HepG2 (cell line): ENCODE results near the gene CCDC167. TPM values are rescaled to one million over a fixed set of nuclear protein-coding genes. Genes with fewer than 3 reads are reported as not detected.

Experiments used
- ATAC-seq: fragments of 200-7000 bp; cut with Tn5 transposase; 3 replicates; pipeline ENCODE4 v1.9.1; 2020; ENCODE audit warnings: mild to moderate bottlenecking, moderate library complexity
- BruUV-seq: library from RNA; stranded (reverse); fragments of 400-500 nt; replicated peaks from 2 replicates; lab custom pipeline; 2021; lab: Mats Ljungman, UMichigan
- CTCF ChIA-PET: fragments of 300-600 bp; formaldehyde crosslinking; extraction: SDS; loops from one replicate; lab custom pipeline; 2021; ENCODE audit warnings: low total read pairs, inconsistent platforms, low intra/inter-chr PET ratio; lab: Yijun Ruan, JAX
- POLR2A ChIA-PET: fragments of 350-600 bp; sonication (Branson Sonifier 250); formaldehyde crosslinking; loops from one replicate; lab custom pipeline; 2020; ENCODE audit warnings: antibody characterized with exemption, inconsistent platforms; lab: Yijun Ruan, JAX
- DNase-seq: peaks from one replicate; pipeline ENCODE4 v3.0.0-alpha.2; 2015; ENCODE audit warnings: low spot score
- FAIRE-seq: peaks from 3 replicates; lab custom pipeline; 2011; peaks lifted over from hg19 to GRCh38; lab: Jason Lieb, UNC
- H2AFZ ChIP-seq: one replicate; pipeline ENCODE4 v1.6.1; 2011; ENCODE audit warnings: low read length, inconsistent platforms
- H3K27ac ChIP-seq: fragments of 300-600 bp; 3 replicates; pipeline ENCODE4 v1.8.0; 2011; ENCODE audit warnings: mixed run types, mild to moderate bottlenecking, mixed read lengths, low read length, inconsistent platforms; ENCODE audit not compliant: insufficient read depth; ENCODE audit errors: extremely low read length
- H3K27me3 ChIP-seq, 2 experiments: fragments of 200-600 bp in 1 of 2; 2 replicates in 1 of 2; 3 replicates in 1 of 2; pipeline versions ENCODE4 v1.6.0 to v1.8.0; 2011; ENCODE audit warnings: low read length in 2 of 2, mild to moderate bottlenecking in 2 of 2, moderate library complexity in 2 of 2, inconsistent platforms in 1 of 2; ENCODE audit not compliant: insufficient read depth in 2 of 2, control insufficient read depth in 1 of 2
- H3K36me3 ChIP-seq, 2 experiments: fragments of 200-600 bp in 1 of 2; replicated peaks in 1 of 2; 2 replicates in 1 of 2; 3 replicates in 1 of 2; pipeline versions ENCODE4 v1.5.1 to v1.8.0; 2011; ENCODE audit warnings: low read length in 2 of 2, inconsistent platforms in 1 of 2; ENCODE audit not compliant: insufficient read depth in 2 of 2, control insufficient read depth in 1 of 2
- H3K4me1 ChIP-seq: 2 replicates; pipeline ENCODE4 v1.5.1; 2012; ENCODE audit warnings: low read length, inconsistent platforms; ENCODE audit not compliant: insufficient read depth
- H3K4me2 ChIP-seq: 2 replicates; pipeline ENCODE4 v1.6.0; 2011; ENCODE audit warnings: low read depth, low read length, inconsistent platforms
- H3K4me3 ChIP-seq, 3 experiments: fragments of 200-600 bp in 1 of 3; sonication (generic), shearing (Covaris generic) in 1 of 3; replicated peaks in 1 of 3; 2 replicates each; pipeline ENCODE4 v1.5.1; 2011 to 2016; ENCODE audit warnings: low read length in 3 of 3, inconsistent platforms in 2 of 3, low read depth in 2 of 3, mild to moderate bottlenecking in 2 of 3, control low read depth in 1 of 3, mixed read lengths in 1 of 3; ENCODE audit not compliant: insufficient read depth in 1 of 3
- H3K79me2 ChIP-seq: one replicate; pipeline ENCODE4 v1.6.1; 2011; ENCODE audit warnings: low read length, inconsistent platforms; ENCODE audit not compliant: insufficient read depth
- H3K9ac ChIP-seq: 2 replicates; pipeline ENCODE4 v1.6.0; 2011; ENCODE audit warnings: mild to moderate bottlenecking, low read depth, low read length, inconsistent platforms; ENCODE audit not compliant: insufficient read depth
- H3K9me3 ChIP-seq: 2 replicates; pipeline ENCODE4 v1.5.1; 2012; ENCODE audit warnings: mild to moderate bottlenecking, low read length
- H4K20me1 ChIP-seq: 2 replicates; pipeline ENCODE4 v1.6.0; 2011; ENCODE audit warnings: inconsistent platforms, mild to moderate bottlenecking, low read length, moderate library complexity; ENCODE audit not compliant: insufficient read depth
- ARID4A ChIP-seq: sonication (generic); formaldehyde crosslinking; IDR thresholded peaks from 2 replicates; pipeline ENCODE4 v1.5.0; 2020; ENCODE audit warnings: mild to moderate bottlenecking, missing genetic modification reagents, borderline replicate concordance
- BHLHE40 ChIP-seq: IDR thresholded peaks from 2 replicates; pipeline ENCODE4 v1.6.1; 2011; ENCODE audit warnings: low read length, improper control_type of control experiment
- HNF4A ChIP-seq: sonication (generic); formaldehyde crosslinking; IDR thresholded peaks from 2 replicates; pipeline ENCODE4 v1.4.0; 2020; ENCODE audit warnings: missing genetic modification reagents
- KDM4B ChIP-seq: sonication (generic); formaldehyde crosslinking; IDR thresholded peaks from 2 replicates; pipeline ENCODE4 v1.4.0; 2020; ENCODE audit warnings: missing genetic modification reagents
- KLF13 ChIP-seq: sonication (generic); formaldehyde crosslinking; IDR thresholded peaks from 2 replicates; pipeline ENCODE4 v1.4.0; 2020; ENCODE audit warnings: mild to moderate bottlenecking, missing genetic modification reagents
- RNF2 ChIP-seq: fragments of 450-650 bp; conservative IDR thresholded peaks from 2 replicates; pipeline ENCODE4 v1.6.1; 2016; ENCODE audit warnings: low read depth
- SMAD9 ChIP-seq: sonication (generic); formaldehyde crosslinking; IDR thresholded peaks from 2 replicates; pipeline ENCODE4 v1.5.1; 2020; ENCODE audit warnings: mild to moderate bottlenecking, missing genetic modification reagents
- TSC22D2 ChIP-seq: sonication (generic); formaldehyde crosslinking; IDR thresholded peaks from 2 replicates; pipeline ENCODE4 v1.5.1; 2020; ENCODE audit warnings: missing genetic modification reagents, mild to moderate bottlenecking, borderline replicate concordance
- YEATS2 ChIP-seq: sonication (generic); formaldehyde crosslinking; IDR thresholded peaks from 2 replicates; pipeline ENCODE4 v1.4.0; 2020; ENCODE audit warnings: missing genetic modification reagents, borderline replicate concordance
- ZFP90 ChIP-seq: sonication (generic); formaldehyde crosslinking; IDR thresholded peaks from 2 replicates; pipeline ENCODE4 v1.8.0; 2022; ENCODE audit warnings: missing genetic modification reagents, mild to moderate bottlenecking, inconsistent platforms, borderline replicate concordance
- ZNF251 ChIP-seq: sonication (generic); formaldehyde crosslinking; IDR thresholded peaks from 2 replicates; pipeline ENCODE4 v1.9.0; 2021; ENCODE audit warnings: mild to moderate bottlenecking, missing genetic modification reagents
- ZNF274 ChIP-seq: sonication (generic); formaldehyde crosslinking; IDR thresholded peaks from 2 replicates; pipeline ENCODE4 v1.5.1; 2020; ENCODE audit warnings: mild to moderate bottlenecking, missing genetic modification reagents
- ZNF30 ChIP-seq: sonication (generic); formaldehyde crosslinking; IDR thresholded peaks from 2 replicates; pipeline ENCODE4 v1.5.0; 2020; ENCODE audit warnings: mild to moderate bottlenecking, missing genetic modification reagents
- ZNF44 ChIP-seq: sonication (generic); formaldehyde crosslinking; IDR thresholded peaks from 2 replicates; pipeline ENCODE4 v1.5.1; 2020; ENCODE audit warnings: mild to moderate bottlenecking, missing genetic modification reagents
- ZNF468 ChIP-seq: sonication (generic); formaldehyde crosslinking; IDR thresholded peaks from 2 replicates; pipeline ENCODE4 v1.8.0; 2022; ENCODE audit warnings: mild to moderate bottlenecking, moderate library complexity, missing genetic modification reagents
- WGBS: methylation state at CpG from one replicate; pipeline ENCODE4 v1.1.6; 2017; ENCODE audit warnings: low lambda C conversion rate; 5-methylcytosine and 5-hydroxymethylcytosine counted together
- in situ Hi-C: cut with HindIII; loops from 2 replicates; pipeline ENCODE4 v1.10.0; 2017; ENCODE audit warnings: low pct_unique_long_range_greater_than_20kb; ENCODE audit not compliant: extremely low pct_ligation_motif_present
- intact Hi-C: fragments of 100-400 bp; cut with micrococcal nuclease; formaldehyde crosslinking; loops from one replicate; pipeline ENCODE4 v1.10.0; 2022; ENCODE audit not compliant: unreplicated experiment
- polyA plus RNA-seq, 8 experiments: library from polyadenylated mRNA; depleted of rRNA in 3 of 8; stranded (reverse) in 7 of 8; unstranded in 1 of 8; fragments of >200 nt; fragmentation: Illumina TruSeq in 4 of 8; extraction: Trizol in 4 of 8; gene quantifications; 2 replicates each; pipeline versions ENCODE4 v1.2.1 to v1.2.3, GENCODE V29; 2011 to 2016; ENCODE audit warnings: low read depth in 4 of 8, missing spikeins in 1 of 8, mixed read lengths in 1 of 8; ENCODE audit not compliant: insufficient read depth in 1 of 8
- total RNA-seq, 5 experiments: library from RNA; depleted of rRNA; stranded (reverse); fragments of >200 nt; fragmentation: Illumina TruSeq; extraction: Trizol; gene quantifications; 2 replicates each; pipeline ENCODE4 v1.2.3, GENCODE V29; 2016; ENCODE audit warnings: low read depth in 1 of 5
- TF ChIP-seq, protein P1 (sequence below): sonication (generic); formaldehyde crosslinking; IDR thresholded peaks from 2 replicates; pipeline ENCODE4 v1.5.0; 2020; ENCODE audit warnings: mild to moderate bottlenecking, missing genetic modification reagents
- TF ChIP-seq, protein P2 (sequence below), 2 experiments: sonication (generic) in 1 of 2; formaldehyde crosslinking in 1 of 2; IDR thresholded peaks; 2 replicates each; pipeline versions ENCODE4 v1.4.0 to v1.6.1; 2016 to 2020; ENCODE audit warnings: borderline replicate concordance in 1 of 2, low read depth in 1 of 2, mild to moderate bottlenecking in 1 of 2, missing genetic modification reagents in 1 of 2

CCDC167 gene
- total and polyA plus RNA-seq, 2 of the 13 experiments (the other 11 are each of a cell fraction or from before 2014, with no cell fraction given), result 48.4 to 66.8 TPM

DNA sequence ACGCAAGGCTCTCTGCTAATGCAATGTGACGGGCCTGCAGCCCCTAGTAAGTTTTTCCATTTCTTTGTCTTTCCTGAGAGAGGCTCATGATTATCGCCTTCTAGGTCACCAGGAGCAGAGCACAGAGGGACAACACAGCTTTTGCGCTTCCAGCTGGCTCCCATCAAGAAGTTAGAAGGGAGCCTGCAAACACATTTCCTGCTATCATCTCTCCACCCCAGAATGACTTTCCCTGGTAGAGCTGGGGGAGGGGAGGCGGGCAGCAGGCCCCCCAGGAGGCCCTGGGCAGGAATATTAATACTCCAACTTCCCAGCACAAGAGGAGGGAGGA, 35.7 kb upstream of the CCDC167 start:
- ATAC-seq, result no peak
- Histone ChIP-seq H4K20me1 (no peaks in the 10 kb centered on the region; the same call in 1 of the 2 replicates), H3K79me2 (no peaks in the 10 kb centered on the region), H2AFZ (no peak overlapping the region), H3K27me3 (peaks cover 0 to 46% of the 10 kb centered on the region in 2 experiments; a peak in 3 of 5 replicates), H3K4me3 (no peak overlapping the region), H3K4me1 (no peaks in the 10 kb centered on the region), H3K9ac (no peak overlapping the region), H3K9me3 (no peaks in the 10 kb centered on the region), H3K4me2 (no peak overlapping the region), H3K36me3 (no peaks in the 10 kb centered on the region), H3K27ac (no peak overlapping the region)
- WGBS, result 66% methylated on average over 5 of the region's 5 CpGs
- CTCF ChIA-PET, result no interaction called here
- no peak for FAIRE-seq
- intact Hi-C loops, result no loop called here
- in situ Hi-C loops, result loop anchor here (5.0 kb wide), 1 partner anchor 157 kb away; no protein-coding TSS in a partner anchor
- BruUV-seq, result no TSS peak
- POLR2A ChIA-PET, result no interaction called here
- DNase-seq, result no peak
- TF ChIP-seq ZNF251 (CRISPR knock-in tag) (no peak), RNF2 (no peak), TSC22D2 (no peak), ZNF30 (CRISPR knock-in tag) (no peak), ARID4A (CRISPR knock-in tag) (no peak), KLF13 (no peak), ZFP90 (no peak), YEATS2 (no peak), BHLHE40 (no peak), KDM4B (CRISPR knock-in tag) (no peak), ZNF468 (CRISPR knock-in tag) (no peak), HNF4A (no peak), ZNF44 (CRISPR knock-in tag) (no peak), SMAD9 (CRISPR knock-in tag) (no peak), ZNF274 (CRISPR knock-in tag) (no peak)
- TF ChIP-seq, protein P1, sequence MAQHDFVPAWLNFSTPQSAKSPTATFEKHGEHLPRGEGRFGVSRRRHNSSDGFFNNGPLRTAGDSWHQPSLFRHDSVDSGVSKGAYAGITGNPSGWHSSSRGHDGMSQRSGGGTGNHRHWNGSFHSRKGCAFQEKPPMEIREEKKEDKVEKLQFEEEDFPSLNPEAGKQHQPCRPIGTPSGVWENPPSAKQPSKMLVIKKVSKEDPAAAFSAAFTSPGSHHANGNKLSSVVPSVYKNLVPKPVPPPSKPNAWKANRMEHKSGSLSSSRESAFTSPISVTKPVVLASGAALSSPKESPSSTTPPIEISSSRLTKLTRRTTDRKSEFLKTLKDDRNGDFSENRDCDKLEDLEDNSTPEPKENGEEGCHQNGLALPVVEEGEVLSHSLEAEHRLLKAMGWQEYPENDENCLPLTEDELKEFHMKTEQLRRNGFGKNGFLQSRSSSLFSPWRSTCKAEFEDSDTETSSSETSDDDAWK (CRISPR knock-in tag), result no peak
- TF ChIP-seq, protein P2, sequence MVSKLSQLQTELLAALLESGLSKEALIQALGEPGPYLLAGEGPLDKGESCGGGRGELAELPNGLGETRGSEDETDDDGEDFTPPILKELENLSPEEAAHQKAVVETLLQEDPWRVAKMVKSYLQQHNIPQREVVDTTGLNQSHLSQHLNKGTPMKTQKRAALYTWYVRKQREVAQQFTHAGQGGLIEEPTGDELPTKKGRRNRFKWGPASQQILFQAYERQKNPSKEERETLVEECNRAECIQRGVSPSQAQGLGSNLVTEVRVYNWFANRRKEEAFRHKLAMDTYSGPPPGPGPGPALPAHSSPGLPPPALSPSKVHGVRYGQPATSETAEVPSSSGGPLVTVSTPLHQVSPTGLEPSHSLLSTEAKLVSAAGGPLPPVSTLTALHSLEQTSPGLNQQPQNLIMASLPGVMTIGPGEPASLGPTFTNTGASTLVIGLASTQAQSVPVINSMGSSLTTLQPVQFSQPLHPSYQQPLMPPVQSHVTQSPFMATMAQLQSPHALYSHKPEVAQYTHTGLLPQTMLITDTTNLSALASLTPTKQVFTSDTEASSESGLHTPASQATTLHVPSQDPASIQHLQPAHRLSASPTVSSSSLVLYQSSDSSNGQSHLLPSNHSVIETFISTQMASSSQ (IDR thresholded peaks at IDR 0.05; ENCODE audit: low read depth), result no peak
- TF ChIP-seq, protein P2 (CRISPR knock-in tag; IDR thresholded peaks at IDR 0.05; ENCODE audit: borderline replicate concordance), result no peak
